GM19099 (cell line): Measurements from ENCODE around the gene KCNQ4.

Source experiments
- POLR2A ChIP-seq: IDR thresholded peaks from 3 replicates; pipeline ENCODE4 v1.6.1; 2011; ENCODE audit warnings: low read depth; ENCODE audit not compliant: insufficient read length; ENCODE audit errors: extremely low read depth

KCNQ4 gene

GRCh38 chr1:40782371-40782956 lies 1.1 kb upstream of the KCNQ4 start:
- no peak for TF ChIP-seq POLR2A

- TF ChIP-seq POLR2A = no peak
Measured at GRCh38 chr1:40784141-40784770, 669 bp downstream of the KCNQ4 start.

- TF ChIP-seq POLR2A = no peak
Measured at GRCh38 chr1:40784771-40785151, 1.2 kb downstream of the KCNQ4 start.

GRCh38 chr1:40785446-40785845 lies 1.9 kb downstream of the KCNQ4 start:
- TF ChIP-seq POLR2A = no peak

- no peak for TF ChIP-seq POLR2A
Measured at GRCh38 chr1:40786171-40786994, 2.8 kb downstream of the KCNQ4 start.

- no peak for TF ChIP-seq POLR2A
Measured at GRCh38 chr1:40786995-40787705, 3.6 kb downstream of the KCNQ4 start.

- TF ChIP-seq POLR2A = no peak
Measured at GRCh38 chr1:40787737-40788560, 4.4 kb downstream of the KCNQ4 start.

- no peak for TF ChIP-seq POLR2A
Measured at GRCh38 chr1:40788561-40789341, 5.2 kb downstream of the KCNQ4 start.

- no peak for TF ChIP-seq POLR2A
Measured at GRCh38 chr1:40789342-40789598, 5.7 kb downstream of the KCNQ4 start.

- TF ChIP-seq POLR2A = no peak
Measured at GRCh38 chr1:40789661-40790430, 6.3 kb downstream of the KCNQ4 start.

GRCh38 chr1:40792036-40792435 lies 8.4 kb downstream of the KCNQ4 start:
- no peak for TF ChIP-seq POLR2A

GRCh38 chr1:40793617-40794016 lies 10.0 kb downstream of the KCNQ4 start:
- no peak for TF ChIP-seq POLR2A

- TF ChIP-seq POLR2A = no peak
Measured at GRCh38 chr1:40794048-40794447, 10.5 kb downstream of the KCNQ4 start.
